Spinal cord (tissue), 10 donors: Measurements from ENCODE around the gene ZNF618. TPM values are rescaled to one million over a fixed set of nuclear protein-coding genes. Genes with fewer than 3 reads are reported as not detected.
A peak's percentile ranks its signal among the peaks of the same experiment; 100 is the strongest.

ENCODE experiments used
- DNase-seq, 6 donors: peaks; one replicate each; pipeline versions ENCODE4 v3.0.0 to v3.0.0-alpha.2; 2013 to 2015; ENCODE audit warnings: low spot score in 6 of 6, low read depth in 4 of 6
- H3K27ac ChIP-seq: one replicate; pipeline ENCODE4 v1.5.1; 2013; ENCODE audit warnings: low read depth, low read length, control low read depth
- H3K27me3 ChIP-seq: one replicate; pipeline ENCODE4 v1.6.1; 2013; ENCODE audit warnings: low read length; ENCODE audit not compliant: control insufficient read depth, insufficient read depth
- H3K36me3 ChIP-seq: one replicate; pipeline ENCODE4 v1.6.1; 2013; ENCODE audit warnings: low read length; ENCODE audit not compliant: control insufficient read depth, insufficient read depth
- H3K4me1 ChIP-seq: one replicate; pipeline ENCODE4 v1.6.1; 2013; ENCODE audit warnings: low read length; ENCODE audit not compliant: control insufficient read depth, insufficient read depth
- H3K4me3 ChIP-seq: one replicate; pipeline ENCODE4 v1.5.1; 2013; ENCODE audit warnings: low read depth, low read length, control low read depth
- H3K9me3 ChIP-seq: one replicate; pipeline ENCODE4 v1.6.1; 2013; ENCODE audit warnings: low read length; ENCODE audit not compliant: control insufficient read depth, insufficient read depth
- WGBS: methylation state at CpG from one replicate; pipeline ENCODE4 v1.1.5; 2013; ENCODE audit warnings: missing lambda C conversion rate; ENCODE audit not compliant: insufficient coverage; 5-methylcytosine and 5-hydroxymethylcytosine counted together
- polyA plus RNA-seq, 2 donors: library from polyadenylated mRNA; unstranded; fragments of 120-200 nt; gene quantifications; one replicate each; pipeline ENCODE4 v1.2.1, GENCODE V29; 2013; ENCODE audit not compliant: insufficient read length in 2 of 2
- total RNA-seq, 2 donors: library from RNA; depleted of rRNA in 1 of 2; stranded (reverse); fragments of 120-200 nt in 1 of 2; fragments of >200 nt in 1 of 2; gene quantifications; one replicate each; pipeline versions ENCODE4 v1.2.3 to v1.2.4, GENCODE V29; 2013 to 2014
- donor health status: healthy.

Gene ZNF618
- total and polyA plus RNA-seq, 4 donors, result 7.7 to 17.0 (median 15.4) TPM

- no peaks in the 10 kb centered on the region for H3K9me3 ChIP-seq
- no peaks in the 10 kb centered on the region for H3K27me3 ChIP-seq
- H3K4me1 ChIP-seq, result peaks cover under 1% of the 10 kb centered on the region
- no peak overlapping the region for H3K4me3 ChIP-seq
- peaks cover under 1% of the 10 kb centered on the region for H3K36me3 ChIP-seq
- no peak overlapping the region for H3K27ac ChIP-seq
- DNase-seq, result no peak
Observed at GRCh38 chr9:113940077-113940476, 64.0 kb downstream of the ZNF618 start.

- no peak overlapping the region for H3K4me3 ChIP-seq
- no peaks in the 10 kb centered on the region for H3K27me3 ChIP-seq
- DNase-seq, result no peak
- no peak overlapping the region for H3K27ac ChIP-seq
- H3K36me3 ChIP-seq, result no peaks in the 10 kb centered on the region
- peaks cover 8% of the 10 kb centered on the region for H3K4me1 ChIP-seq
- H3K9me3 ChIP-seq, result no peaks in the 10 kb centered on the region
Observed at GRCh38 chr9:113941056-113941455, 64.9 kb downstream of the ZNF618 start.

- Histone ChIP-seq H3K27me3 (no peaks in the 10 kb centered on the region), H3K36me3 (no peaks in the 10 kb centered on the region), H3K27ac (no peak overlapping the region), H3K4me1 (peaks cover 8% of the 10 kb centered on the region), H3K4me3 (no peak overlapping the region), H3K9me3 (no peaks in the 10 kb centered on the region)
- DNase-seq, result no peak
- no CpG with 5 or more reads among the region's 2 CpGs for WGBS
Observed at GRCh38 chr9:113941526-113941925, 65.4 kb downstream of the ZNF618 start.

- no peak overlapping the region for H3K4me3 ChIP-seq
- H3K36me3 ChIP-seq, result no peaks in the 10 kb centered on the region
- WGBS, result 86% methylated on average over 11 of the region's 13 CpGs
- H3K9me3 ChIP-seq, result no peaks in the 10 kb centered on the region
- H3K4me1 ChIP-seq, result peaks cover 8% of the 10 kb centered on the region
- H3K27ac ChIP-seq, result no peak overlapping the region
- DNase-seq, result no peak
- H3K27me3 ChIP-seq, result no peaks in the 10 kb centered on the region
Observed at GRCh38 chr9:113943112-113944009, 67.3 kb downstream of the ZNF618 start.

GRCh38 chr9:113945784-113946183 is 69.7 kb downstream of the ZNF618 start:
- no peaks in the 10 kb centered on the region for H3K9me3 ChIP-seq
- WGBS, result 53% methylated on average over 5 of the region's 8 CpGs

GRCh38 chr9:113946496-113947115 is 70.5 kb downstream of the ZNF618 start:
- Histone ChIP-seq H3K4me1 (peaks cover 19% of the 10 kb centered on the region), H3K27ac (no peak overlapping the region), H3K4me3 (no peak overlapping the region), H3K36me3 (peaks cover 2% of the 10 kb centered on the region), H3K27me3 (no peaks in the 10 kb centered on the region), H3K9me3 (no peaks in the 10 kb centered on the region)
- no peak for DNase-seq
- WGBS, result 78% methylated on average over 10 of the region's 11 CpGs

More at GRCh38 chr9:113945784-113946183, 69.7 kb downstream of the ZNF618 start:
- H3K27ac ChIP-seq, result no peak overlapping the region
- peak in 2 of 6 donors; percentile 32 to 42 for DNase-seq
- peaks cover 18% of the 10 kb centered on the region for H3K4me1 ChIP-seq
- no peak overlapping the region for H3K4me3 ChIP-seq
- peaks cover 2% of the 10 kb centered on the region for H3K36me3 ChIP-seq
- H3K27me3 ChIP-seq, result no peaks in the 10 kb centered on the region

- no peaks in the 10 kb centered on the region for H3K9me3 ChIP-seq
- 56% methylated on average over 7 of the region's 8 CpGs for WGBS
- DNase-seq, result no peak
- no peak overlapping the region for H3K4me3 ChIP-seq
- no peak overlapping the region for H3K27ac ChIP-seq
- H3K4me1 ChIP-seq, result peaks cover 19% of the 10 kb centered on the region
- peaks cover 2% of the 10 kb centered on the region for H3K36me3 ChIP-seq
- no peaks in the 10 kb centered on the region for H3K27me3 ChIP-seq
Observed at GRCh38 chr9:113947941-113948340, 71.8 kb downstream of the ZNF618 start.

- Histone ChIP-seq H3K4me3 (no peak overlapping the region), H3K4me1 (peaks cover 19% of the 10 kb centered on the region), H3K27me3 (no peaks in the 10 kb centered on the region), H3K27ac (no peak overlapping the region), H3K36me3 (peaks cover 2% of the 10 kb centered on the region), H3K9me3 (no peaks in the 10 kb centered on the region)
- no peak for DNase-seq
- WGBS, result 85% methylated on average over 7 of the region's 11 CpGs
Observed at GRCh38 chr9:113948891-113949570, 72.9 kb downstream of the ZNF618 start.

GRCh38 chr9:113949571-113950078 is 73.5 kb downstream of the ZNF618 start:
- H3K9me3 ChIP-seq, result no peaks in the 10 kb centered on the region
- peaks cover 2% of the 10 kb centered on the region for H3K36me3 ChIP-seq
- H3K4me1 ChIP-seq, result peaks cover 19% of the 10 kb centered on the region
- H3K27me3 ChIP-seq, result no peaks in the 10 kb centered on the region
- WGBS, result 83% methylated on average over 15 of the region's 17 CpGs
- peak in 1 of 6 donors; percentile 74 for DNase-seq
- H3K27ac ChIP-seq, result no peak overlapping the region
- no peak overlapping the region for H3K4me3 ChIP-seq
